Omental fat pad (tissue), 4 donors: ENCODE results near the gene LHX1. TPM values are rescaled to one million over a fixed set of nuclear protein-coding genes. Genes with fewer than 3 reads are reported as not detected.

ENCODE experiments used
- ATAC-seq: fragments of 150-250 bp; one replicate; pipeline ENCODE4 v1.9.1; 2016; ENCODE audit warnings: mild to moderate bottlenecking, moderate library complexity; ENCODE audit not compliant: low FRiP score
- DNase-seq: peaks from one replicate; pipeline ENCODE4 v3.0.0-alpha.2; 2019; ENCODE audit warnings: low spot score
- CTCF ChIP-seq, 3 donors: fragments of 450-650 bp; IDR thresholded peaks; one replicate each; pipeline ENCODE4 v1.5.1; 2016 to 2017; ENCODE audit warnings: antibody characterized with exemption in 3 of 3, mild to moderate bottlenecking in 3 of 3, moderate library complexity in 2 of 3
- total RNA-seq, 4 donors: library from RNA; depleted of rRNA; stranded (reverse); fragments of >200 nt; gene quantifications; one replicate each; pipeline ENCODE4 v1.1.0, GENCODE V29; 2016

Gene LHX1
- total RNA-seq, 4 donors from 2014 or later, result not detected

GRCh38 chr17:36934692-36935630 is 2.3 kb upstream of the LHX1 start:
- ATAC-seq, result peak; percentile 12
- TF ChIP-seq CTCF (IDR thresholded peaks at IDR 0.05), result no peak
- DNase-seq, result no peak

DNA sequence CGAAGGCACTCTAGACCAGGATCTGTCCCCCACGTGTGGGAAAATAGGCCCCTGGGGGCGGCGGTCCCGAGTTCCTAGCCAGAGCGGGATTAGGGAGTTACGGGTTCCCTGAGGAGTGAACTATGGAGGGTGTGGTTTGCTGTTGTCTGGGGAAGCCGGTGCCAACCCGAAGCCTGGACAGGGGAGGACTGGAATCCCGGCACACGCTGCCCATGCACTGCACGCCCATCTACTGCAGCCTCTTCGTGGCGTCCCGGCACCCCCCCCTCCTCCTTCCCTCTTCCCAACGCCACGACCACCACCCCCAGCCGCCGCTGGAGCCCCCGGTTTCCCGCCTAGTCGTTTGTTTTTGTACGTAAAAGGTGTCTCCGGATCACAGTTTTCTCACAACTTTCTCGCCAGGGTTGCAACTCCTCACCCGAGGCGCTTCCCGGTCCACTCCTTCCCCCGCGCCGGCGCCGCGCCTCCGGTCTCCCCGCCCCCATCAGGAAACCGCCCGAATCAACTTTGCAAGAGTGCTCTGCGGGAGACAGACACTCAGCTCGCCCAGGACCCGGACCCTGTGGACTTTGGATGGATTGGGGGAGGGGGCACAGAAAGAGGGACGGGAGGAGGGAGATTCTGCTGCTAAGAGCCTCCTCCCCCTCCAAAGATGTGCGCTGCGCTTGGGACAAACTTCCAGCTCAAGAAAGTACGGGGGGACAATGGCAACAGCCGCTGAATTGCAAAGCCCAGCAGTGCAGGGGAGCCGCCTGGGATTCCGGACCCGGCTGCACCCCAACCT is 1.4 kb upstream of the LHX1 start:
- no peak for TF ChIP-seq CTCF (IDR thresholded peaks at IDR 0.05)
- no peak for DNase-seq

GRCh38 chr17:36936455-36937000 is 747 bp upstream of the LHX1 start:
- no peak for ATAC-seq
- TF ChIP-seq CTCF (IDR thresholded peaks at IDR 0.05), result no peak
- DNase-seq, result no peak

More for the DNA sequence above, 1.4 kb upstream of the LHX1 start:
- ATAC-seq, result no peak

DNA sequence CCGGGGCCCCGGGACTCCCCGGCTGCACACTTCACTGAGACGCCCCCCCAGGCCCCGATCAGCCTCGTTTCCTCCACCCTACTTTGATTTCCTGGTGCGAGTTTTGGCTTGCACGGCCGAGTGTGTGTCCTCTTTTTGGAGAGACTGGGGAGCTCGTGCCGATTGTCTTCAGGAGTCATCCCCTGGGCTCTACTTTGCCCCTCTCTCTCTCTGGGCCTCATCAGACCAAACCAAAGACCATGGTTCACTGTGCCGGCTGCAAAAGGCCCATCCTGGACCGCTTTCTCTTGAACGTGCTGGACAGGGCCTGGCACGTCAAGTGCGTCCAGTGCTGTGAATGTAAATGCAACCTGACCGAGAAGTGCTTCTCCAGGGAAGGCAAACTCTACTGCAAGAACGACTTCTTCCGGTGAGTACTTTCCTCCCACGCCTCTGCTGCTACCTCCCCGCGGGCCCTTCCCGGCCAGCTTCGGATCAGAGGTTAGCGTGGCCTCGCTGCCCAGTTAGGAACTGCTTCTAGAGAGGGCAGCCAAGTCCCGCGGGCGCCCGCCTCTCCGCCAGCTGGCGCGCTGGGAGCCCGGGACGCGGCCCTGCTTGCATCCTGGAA is 787 bp downstream of the LHX1 start:
- DNase-seq (no peak), ATAC-seq (no peak)
- no peak for TF ChIP-seq CTCF (IDR thresholded peaks at IDR 0.05)

- ATAC-seq (no peak), DNase-seq (no peak)
- TF ChIP-seq CTCF (IDR thresholded peaks at IDR 0.05), result no peak
Observed at GRCh38 chr17:36938566-36939051, 1.3 kb downstream of the LHX1 start.

DNA sequence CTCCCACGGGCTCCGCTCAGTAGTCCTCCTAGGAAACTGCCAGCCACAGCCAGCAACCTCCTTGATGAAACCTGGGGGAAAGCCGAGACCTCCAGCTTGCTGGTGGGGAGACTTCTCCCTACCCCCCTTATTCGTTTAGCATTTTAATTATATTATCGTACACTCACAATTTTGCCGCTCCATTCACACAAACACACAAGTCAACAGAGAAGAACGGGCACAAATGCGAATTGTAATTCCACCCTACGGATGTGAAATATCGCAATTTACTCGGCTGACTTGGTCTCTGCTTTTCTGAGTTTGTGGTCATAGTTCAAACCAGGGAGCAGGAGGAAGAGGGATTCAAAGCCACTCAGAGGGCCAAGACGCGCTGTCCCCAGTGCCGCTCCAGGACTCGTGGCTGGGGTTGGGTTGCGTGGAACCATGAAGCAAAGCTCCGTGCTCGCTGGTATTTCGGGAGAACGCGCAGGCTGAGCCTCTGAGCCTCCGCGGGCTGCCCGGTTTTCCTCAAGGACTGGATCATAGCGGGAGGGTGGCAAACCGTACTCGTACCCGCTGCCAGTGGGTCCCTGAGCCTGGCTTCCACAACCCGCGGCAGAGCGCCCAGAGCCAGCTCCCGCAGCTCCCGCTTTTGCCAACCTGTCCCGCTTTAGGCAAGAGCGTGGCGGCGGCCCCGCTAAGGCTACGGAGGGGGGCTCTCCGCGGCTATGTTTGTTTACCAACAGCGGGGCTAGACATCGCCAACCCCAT is 2.0 kb downstream of the LHX1 start:
- ATAC-seq, result no peak

More for the DNA sequence above, 2.0 kb downstream of the LHX1 start:
- TF ChIP-seq CTCF (IDR thresholded peaks at IDR 0.05), result no peak
- no peak for DNase-seq
